Smooth muscle cell (in vitro differentiated cells): Measurements from ENCODE around the gene HMGCL. TPM values are rescaled to one million over a fixed set of nuclear protein-coding genes. Genes with fewer than 3 reads are reported as not detected.

Source experiments
- DNase-seq: peaks from one replicate; lab custom pipeline; 2025; ENCODE audit not compliant: unreplicated experiment; lab: John Stamatoyannopoulos, UW
- H2AFZ ChIP-seq: fragments of 200-600 bp; sonication (generic); 2 replicates; pipeline ENCODE4 v1.6.0; 2016; ENCODE audit warnings: antibody characterized with exemption, low read depth, mild to moderate bottlenecking
- H3F3A ChIP-seq: fragments of 200-600 bp; sonication (generic); 2 replicates; pipeline ENCODE4 v1.6.0; 2017; ENCODE audit warnings: antibody characterized with exemption, low read depth
- H3K27ac ChIP-seq: fragments of 200-600 bp; sonication (generic); 2 replicates; pipeline ENCODE4 v1.5.1; 2016; ENCODE audit warnings: low read depth, mild to moderate bottlenecking
- H3K27me3 ChIP-seq: fragments of 200-600 bp; sonication (generic); 2 replicates; pipeline ENCODE4 v1.6.1; 2016; ENCODE audit warnings: low read depth, mild to moderate bottlenecking
- H3K36me3 ChIP-seq: fragments of 200-600 bp; sonication (generic); 2 replicates; pipeline ENCODE4 v1.5.1; 2016; ENCODE audit warnings: low read depth
- H3K4me1 ChIP-seq: fragments of 200-600 bp; sonication (generic); 2 replicates; pipeline ENCODE4 v1.5.1; 2016; ENCODE audit warnings: low read depth
- H3K4me2 ChIP-seq: fragments of 200-600 bp; sonication (generic); 2 replicates; pipeline ENCODE4 v1.6.0; 2016; ENCODE audit warnings: mild to moderate bottlenecking
- H3K4me3 ChIP-seq: fragments of 200-600 bp; sonication (generic); 2 replicates; pipeline ENCODE4 v1.5.1; 2016; ENCODE audit warnings: mild to moderate bottlenecking
- H3K79me2 ChIP-seq: fragments of 200-600 bp; sonication (generic); 2 replicates; pipeline ENCODE4 v1.6.0; 2016; ENCODE audit warnings: low read depth, mild to moderate bottlenecking
- H3K9ac ChIP-seq: fragments of 200-600 bp; sonication (generic); 2 replicates; pipeline ENCODE4 v1.6.0; 2016; ENCODE audit warnings: low read depth
- H3K9me3 ChIP-seq: fragments of 200-600 bp; sonication (generic); replicated peaks from 2 replicates; pipeline ENCODE4 v1.5.1; 2016; ENCODE audit warnings: low read depth
- H4K20me1 ChIP-seq: fragments of 200-600 bp; sonication (generic); 2 replicates; pipeline ENCODE4 v1.6.0; 2016; ENCODE audit warnings: low read depth
- CTCF ChIP-seq: fragments of 200-600 bp; sonication (generic); IDR thresholded peaks from 2 replicates; pipeline ENCODE4 v1.5.1; 2017; ENCODE audit warnings: borderline replicate concordance, mild to moderate bottlenecking, antibody characterized with exemption; ENCODE audit not compliant: insufficient read depth, poor library complexity, severe bottlenecking
- WGBS: methylation state at CpG from one replicate; pipeline ENCODE4 v1.1.7; 2016; ENCODE audit warnings: low lambda C conversion rate; 5-methylcytosine and 5-hydroxymethylcytosine counted together
- polyA plus RNA-seq: library from polyadenylated mRNA; unstranded; fragments of >200 nt; fragmentation: Nextera tagmentation; extraction: Ambion mirVana; gene quantifications from 2 replicates; pipeline ENCODE4 v1.2.1, GENCODE V29; 2016
- total RNA-seq: library from RNA; depleted of rRNA; stranded (reverse); fragments of >200 nt; gene quantifications from 2 replicates; pipeline ENCODE4 v1.2.3, GENCODE V29; 2014

The HMGCL gene
- total and polyA plus RNA-seq, 2 experiments from 2014 or later = 43.0 to 51.2 TPM

GRCh38 chr1:23823767-23824166 is 1.5 kb downstream of the HMGCL start:
- DNase-seq = no peak
- Histone ChIP-seq H3F3A (no peaks in the 10 kb centered on the region), H3K36me3 (no peaks in the 10 kb centered on the region), H3K4me3 (peak overlapping the region; percentile 95), H3K4me1 (peaks cover 8% of the 10 kb centered on the region), H3K9me3 (no peaks in the 10 kb centered on the region), H3K79me2 (peaks cover 12% of the 10 kb centered on the region), H2AFZ (no peak overlapping the region), H3K27ac (no peak overlapping the region), H4K20me1 (no peaks in the 10 kb centered on the region), H3K4me2 (peak overlapping the region; percentile 94), H3K9ac (no peak overlapping the region), H3K27me3 (no peaks in the 10 kb centered on the region)
- WGBS = 92% methylated on average over 7 of the region's 7 CpGs
- no peak for TF ChIP-seq CTCF

GRCh38 chr1:23817633-23818032 is 7.6 kb downstream of the HMGCL start:
- H2AFZ ChIP-seq = no peak overlapping the region
- H3F3A ChIP-seq = no peaks in the 10 kb centered on the region
- H3K4me2 ChIP-seq = no peak overlapping the region
- H3K4me3 ChIP-seq = no peak overlapping the region
- H3K4me1 ChIP-seq = no peaks in the 10 kb centered on the region
- H3K27ac ChIP-seq = no peak overlapping the region
- no peak overlapping the region for H3K9ac ChIP-seq
- WGBS = 92% methylated on average over 3 of the region's 3 CpGs
- no peaks in the 10 kb centered on the region for H3K27me3 ChIP-seq
- no peak for DNase-seq
- no peaks in the 10 kb centered on the region for H4K20me1 ChIP-seq
- TF ChIP-seq CTCF = no peak
- H3K79me2 ChIP-seq = no peaks in the 10 kb centered on the region
- peaks cover 7% of the 10 kb centered on the region for H3K36me3 ChIP-seq
- no peaks in the 10 kb centered on the region for H3K9me3 ChIP-seq

- Histone ChIP-seq H3K4me2 (no peak overlapping the region), H3K36me3 (peaks cover 7% of the 10 kb centered on the region), H3K79me2 (no peaks in the 10 kb centered on the region), H3K27ac (no peak overlapping the region), H3K9me3 (no peaks in the 10 kb centered on the region), H3K27me3 (no peaks in the 10 kb centered on the region), H4K20me1 (no peaks in the 10 kb centered on the region), H3K4me3 (no peak overlapping the region), H3K4me1 (no peaks in the 10 kb centered on the region), H3K9ac (no peak overlapping the region), H2AFZ (no peak overlapping the region), H3F3A (no peaks in the 10 kb centered on the region)
- no peak for DNase-seq
- no peak for TF ChIP-seq CTCF
Measured at GRCh38 chr1:23816906-23817305, 8.3 kb downstream of the HMGCL start.

GRCh38 chr1:23816361-23816760 is 8.9 kb downstream of the HMGCL start:
- H3K27me3 ChIP-seq = no peaks in the 10 kb centered on the region
- H3K27ac ChIP-seq = no peak overlapping the region
- no peak overlapping the region for H3K9ac ChIP-seq
- H3K4me3 ChIP-seq = no peak overlapping the region
- H4K20me1 ChIP-seq = no peaks in the 10 kb centered on the region
- WGBS = 99% methylated on average over 3 of the region's 3 CpGs
- no peak for TF ChIP-seq CTCF
- DNase-seq = no peak
- no peak overlapping the region for H2AFZ ChIP-seq
- H3K4me2 ChIP-seq = no peak overlapping the region
- H3K9me3 ChIP-seq = no peaks in the 10 kb centered on the region
- no peaks in the 10 kb centered on the region for H3K4me1 ChIP-seq
- H3K36me3 ChIP-seq = peaks cover 7% of the 10 kb centered on the region
- no peaks in the 10 kb centered on the region for H3F3A ChIP-seq
- no peaks in the 10 kb centered on the region for H3K79me2 ChIP-seq
